Glutamatergic neuron (in vitro differentiated cells): ENCODE data around the gene FARP1. TPM values are rescaled to one million over a fixed set of nuclear protein-coding genes. Genes with fewer than 3 reads are reported as not detected.

Source experiments
- DNase-seq: peaks from one replicate; pipeline ENCODE4 v3.0.0; 2022
- H3K27ac Mint-ChIP-seq: one replicate; pipeline ENCODE4 v1.8.0; 2020; ENCODE audit warnings: mild to moderate bottlenecking, mixed read lengths, inconsistent platforms; ENCODE audit not compliant: unreplicated experiment
- H3K27me3 Mint-ChIP-seq: one replicate; pipeline ENCODE4 v1.8.0; 2020; ENCODE audit warnings: mild to moderate bottlenecking, moderate library complexity, mixed read lengths, inconsistent platforms; ENCODE audit not compliant: unreplicated experiment
- H3K36me3 Mint-ChIP-seq: one replicate; pipeline ENCODE4 v1.8.0; 2020; ENCODE audit warnings: mild to moderate bottlenecking, mixed read lengths, inconsistent platforms; ENCODE audit not compliant: unreplicated experiment
- H3K4me1 Mint-ChIP-seq: one replicate; pipeline ENCODE4 v1.8.0; 2020; ENCODE audit warnings: mild to moderate bottlenecking, low read depth, mixed read lengths, inconsistent platforms; ENCODE audit not compliant: unreplicated experiment
- H3K4me3 Mint-ChIP-seq: one replicate; pipeline ENCODE4 v1.8.0; 2020; ENCODE audit warnings: mild to moderate bottlenecking, mixed read lengths, inconsistent platforms; ENCODE audit not compliant: unreplicated experiment
- H3K9me3 Mint-ChIP-seq: one replicate; pipeline ENCODE4 v1.8.0; 2020; ENCODE audit warnings: mild to moderate bottlenecking, moderate library complexity, mixed read lengths, inconsistent platforms; ENCODE audit not compliant: unreplicated experiment
- CTCF ChIP-seq: fragments of 200-600 bp; sonication (generic); IDR thresholded peaks from one replicate; pipeline ENCODE4 v1.5.0; 2021; ENCODE audit not compliant: partially characterized antibody, unreplicated experiment
- total RNA-seq: library from RNA; stranded (reverse); fragmentation: NEBNext Ultra II Directional; extraction: Animal tissue kit (Norgen Biotek cat#: 25700); gene quantifications from one replicate; pipeline ENCODE4 v1.2.1, GENCODE V29; 2021; ENCODE audit not compliant: unreplicated experiment

The FARP1 gene
- total RNA-seq, 1 donor from 2014 or later, result 233 TPM

- peaks cover 38% of the 10 kb centered on the region for H3K4me1 Mint-ChIP-seq
- no peaks in the 10 kb centered on the region for H3K36me3 Mint-ChIP-seq
- no peak for DNase-seq
- peaks cover 14% of the 10 kb centered on the region for H3K27me3 Mint-ChIP-seq
- H3K27ac Mint-ChIP-seq, result peak overlapping the region; percentile 85
- no peak overlapping the region for H3K4me3 Mint-ChIP-seq
- H3K9me3 Mint-ChIP-seq, result peaks cover 25% of the 10 kb centered on the region
- no peak for TF ChIP-seq CTCF
These were observed 147.4 kb downstream of the FARP1 start for GRCh38 chr13:98290261-98290660.

- peak overlapping the region; percentile 48 for H3K27ac Mint-ChIP-seq
- H3K9me3 Mint-ChIP-seq, result peaks cover 28% of the 10 kb centered on the region
- H3K4me3 Mint-ChIP-seq, result no peak overlapping the region
- no peak for TF ChIP-seq CTCF
- no peaks in the 10 kb centered on the region for H3K36me3 Mint-ChIP-seq
- peaks cover 42% of the 10 kb centered on the region for H3K4me1 Mint-ChIP-seq
- DNase-seq, result no peak
- H3K27me3 Mint-ChIP-seq, result peaks cover 14% of the 10 kb centered on the region
These were observed 148.8 kb downstream of the FARP1 start for GRCh38 chr13:98291658-98292057.

- Mint-ChIP-seq H3K9me3 (peaks cover 25% of the 10 kb centered on the region), H3K27me3 (peaks cover 12% of the 10 kb centered on the region), H3K27ac (no peak overlapping the region), H3K4me1 (peaks cover 54% of the 10 kb centered on the region), H3K4me3 (no peak overlapping the region), H3K36me3 (no peaks in the 10 kb centered on the region)
- no peak for TF ChIP-seq CTCF
- no peak for DNase-seq
These were observed 150.2 kb downstream of the FARP1 start for GRCh38 chr13:98293103-98293502.

GRCh38 chr13:98293570-98294142 lies 150.8 kb downstream of the FARP1 start:
- Mint-ChIP-seq H3K36me3 (no peaks in the 10 kb centered on the region), H3K9me3 (peaks cover 22% of the 10 kb centered on the region)

More at GRCh38 chr13:98293570-98294142, 150.8 kb downstream of the FARP1 start:
- peaks cover 10% of the 10 kb centered on the region for H3K27me3 Mint-ChIP-seq
- no peak for TF ChIP-seq CTCF
- no peak for DNase-seq
- H3K27ac Mint-ChIP-seq, result no peak overlapping the region
- no peak overlapping the region for H3K4me3 Mint-ChIP-seq
- H3K4me1 Mint-ChIP-seq, result peaks cover 54% of the 10 kb centered on the region
